Activated CD4-positive, alpha-beta T cell treated with anti-CD3 and anti-CD28 coated beads for 24 hours (primary cell): ENCODE data around the gene NEK6.

Experiments used
- DNase-seq, 2 donors: peaks; one replicate each; pipeline ENCODE4 v3.0.0-alpha.2; 2020; ENCODE audit warnings: low read depth in 2 of 2

NEK6 gene

DNA sequence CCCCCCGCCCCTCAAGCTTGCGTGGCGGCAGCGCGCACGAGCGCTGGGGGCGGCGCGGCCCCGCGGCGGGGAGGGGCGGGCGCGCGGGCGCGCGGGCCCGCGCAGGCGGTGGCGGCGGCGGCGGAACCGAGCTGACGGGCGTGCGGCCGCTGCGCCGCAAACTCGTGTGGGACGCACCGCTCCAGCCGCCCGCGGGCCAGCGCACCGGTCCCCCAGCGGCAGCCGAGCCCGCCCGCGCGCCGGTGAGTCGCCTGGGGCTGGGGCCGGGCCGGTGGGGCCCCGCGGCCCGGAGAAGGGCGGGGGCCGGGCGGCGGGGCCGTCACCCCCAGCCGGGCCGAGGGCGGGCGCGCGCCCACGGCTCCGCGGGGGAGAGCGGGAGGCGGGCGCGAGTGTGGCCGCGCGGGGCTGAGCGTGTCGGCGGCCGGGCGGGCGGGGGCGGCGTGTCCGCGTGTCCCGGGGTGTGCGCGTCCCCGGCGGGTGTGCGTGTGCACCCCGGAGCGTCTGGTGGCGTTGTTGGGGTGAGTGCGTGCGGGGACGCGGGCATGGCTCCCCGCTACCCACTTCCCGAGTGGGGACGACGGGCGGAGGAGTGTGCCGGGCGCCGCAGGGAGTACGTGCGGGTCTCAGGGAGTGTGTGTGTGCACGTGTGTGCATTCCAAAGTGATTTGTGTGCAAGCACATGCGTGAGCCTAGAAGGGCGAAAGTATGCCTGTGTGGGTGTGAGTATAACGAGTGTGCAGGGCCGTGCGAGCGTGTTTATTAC is at the start of gene NEK6:
NEK6 (plus strand) TSS at position 106 of the 763 bp plus-strand sequence. CDS start 44,016 bp downstream, outside the sequence.
- DNase-seq = no peak

DNA sequence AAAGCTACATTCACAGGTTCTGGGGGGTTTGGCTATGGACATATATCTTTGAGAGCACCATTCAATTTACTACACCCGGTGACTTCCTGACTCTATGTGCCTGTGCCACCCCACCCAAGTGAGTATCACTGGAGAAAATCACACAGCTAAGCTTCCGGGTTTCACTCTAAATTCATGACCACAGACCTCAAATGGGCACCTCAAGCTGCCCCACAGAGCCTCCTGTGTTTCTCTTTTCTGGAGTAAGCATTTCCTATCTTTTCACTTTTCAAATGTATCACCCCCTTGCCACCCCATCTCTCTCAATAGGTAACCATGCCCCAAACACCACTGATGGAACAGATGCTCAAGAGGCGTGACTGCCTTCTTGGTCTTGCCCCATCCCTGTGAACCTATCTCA is 49.2 kb upstream of the NEK6 start:
- no peak for DNase-seq

DNA sequence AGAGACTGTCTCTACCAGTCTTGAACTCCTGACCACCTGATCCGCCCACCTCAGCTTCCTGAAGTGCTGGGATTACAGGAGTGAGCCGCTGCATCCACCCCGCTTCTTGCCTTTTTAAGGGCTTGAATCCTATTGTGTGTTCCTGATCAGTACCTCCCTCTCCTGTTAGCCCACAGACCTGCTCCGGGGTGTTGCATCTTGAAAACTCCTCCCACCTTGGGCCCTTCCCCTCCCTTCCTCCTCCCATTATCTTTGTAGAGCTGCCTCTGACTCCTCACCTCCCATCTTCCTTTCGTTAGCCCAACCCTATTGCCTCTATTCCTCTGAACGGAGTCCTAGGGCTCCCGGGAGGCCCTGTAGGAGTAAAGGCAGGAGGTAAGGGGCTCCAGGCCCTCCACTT is 48.5 kb upstream of the NEK6 start:
- no peak for DNase-seq

DNA sequence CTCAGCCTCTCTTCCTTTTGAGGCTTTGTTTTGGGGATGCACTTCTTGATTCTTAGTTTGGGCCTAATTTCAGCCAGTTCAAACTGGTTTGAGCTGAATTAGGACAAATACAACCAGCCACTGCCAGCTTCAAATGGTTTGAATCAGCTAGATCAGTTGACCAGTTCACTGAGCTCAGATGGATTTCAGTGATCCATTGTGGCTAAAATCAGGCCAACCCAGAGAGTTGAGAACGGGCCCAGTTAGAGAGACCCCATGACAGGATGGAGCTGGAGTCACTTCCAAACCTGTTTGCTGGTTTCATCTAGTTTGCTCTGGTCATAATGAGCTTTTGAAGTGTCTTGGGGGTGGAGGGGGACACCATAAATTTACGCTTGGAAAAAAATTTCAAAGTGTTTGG is 48.0 kb upstream of the NEK6 start:
- no peak for DNase-seq

DNA sequence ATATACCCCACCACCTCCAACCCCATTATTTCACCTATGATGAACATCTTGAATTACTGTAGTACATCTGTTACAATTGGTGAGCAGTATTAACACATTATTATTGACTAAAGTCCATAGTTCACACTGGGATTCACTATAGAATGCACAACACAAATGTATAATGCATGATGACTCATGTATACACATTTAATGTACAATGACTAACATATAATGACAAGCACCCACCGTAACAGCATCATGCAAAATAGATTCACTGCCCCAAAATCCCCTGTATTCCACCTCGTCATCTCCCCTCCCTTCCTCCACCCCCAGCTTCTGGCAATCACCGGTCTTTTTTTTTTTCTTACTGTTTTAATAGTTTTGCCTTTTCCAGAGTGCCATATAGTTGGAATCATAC is 47.1 kb upstream of the NEK6 start:
- DNase-seq = peak in 1 of 2 donors; percentile 49

DNA sequence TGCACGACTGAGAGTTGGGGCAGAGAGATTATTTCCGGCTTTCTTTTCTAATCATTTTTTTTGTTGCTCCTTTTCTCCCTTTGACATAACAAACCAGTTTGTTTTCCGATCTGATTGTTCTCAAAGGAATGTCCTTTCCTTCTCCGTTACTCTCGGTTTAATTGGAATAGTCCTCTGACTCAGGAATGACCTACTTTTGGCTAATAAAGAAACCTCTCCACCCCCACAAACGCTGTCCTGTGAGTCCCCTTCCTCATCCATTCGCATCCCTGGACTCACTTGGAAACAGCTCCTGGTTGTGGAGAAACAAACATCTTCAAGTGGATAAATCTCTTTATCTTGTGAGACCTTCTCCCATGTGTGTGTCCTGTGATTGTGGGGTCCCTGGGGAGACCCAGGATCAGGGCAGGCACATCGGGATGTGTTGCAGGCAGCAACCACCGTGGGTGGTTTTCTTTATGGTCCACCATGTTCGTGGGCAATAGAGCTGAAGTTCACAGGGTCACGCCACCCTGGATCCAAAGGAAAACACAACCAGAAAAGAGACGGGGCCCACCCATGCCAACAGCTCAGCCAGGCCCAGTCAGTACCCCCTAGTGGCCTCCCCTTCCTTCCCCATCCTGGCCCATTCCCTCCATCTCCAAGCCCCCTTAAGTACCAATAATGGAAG is 45.2 kb upstream of the NEK6 start:
- DNase-seq = no peak

DNA sequence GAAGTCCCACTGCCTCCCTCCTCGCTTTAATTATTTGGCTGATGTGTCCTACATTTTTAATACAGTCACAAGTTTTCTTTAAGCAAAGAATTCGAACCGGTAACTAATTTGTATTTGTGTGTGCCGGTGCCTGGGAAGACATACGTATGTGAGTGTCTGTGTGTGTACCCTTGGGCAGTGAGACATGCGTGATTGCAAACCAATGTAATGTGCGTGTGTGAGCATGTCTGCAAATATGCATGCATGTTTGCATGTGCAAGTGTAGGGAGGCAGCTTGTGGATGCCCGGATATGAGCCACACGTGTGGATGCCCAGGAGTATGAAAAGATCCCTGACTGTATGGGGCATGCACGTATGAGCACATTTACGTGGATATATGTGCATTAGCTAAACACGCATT is 44.4 kb upstream of the NEK6 start:
- DNase-seq = no peak

DNA sequence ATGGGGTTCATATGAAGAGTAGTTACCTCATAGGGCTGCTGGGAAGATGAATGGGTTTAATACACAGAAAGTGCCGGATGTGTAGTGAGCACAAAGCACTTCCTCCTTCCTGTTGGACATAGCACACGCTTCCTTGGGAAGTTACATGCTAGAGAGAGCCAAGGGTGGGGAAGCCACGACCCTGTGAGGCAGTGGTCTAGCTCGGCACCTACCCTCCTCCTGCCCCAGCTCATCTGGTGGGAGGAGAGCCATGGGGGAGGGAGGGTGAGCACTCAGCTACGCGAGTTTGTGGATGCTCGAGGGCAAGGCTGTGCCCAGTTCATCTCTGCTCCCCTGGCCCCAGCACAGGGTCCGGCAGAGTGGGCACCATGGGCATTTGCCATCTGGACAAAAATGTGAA is 43.6 kb upstream of the NEK6 start:
- DNase-seq = no peak

DNA sequence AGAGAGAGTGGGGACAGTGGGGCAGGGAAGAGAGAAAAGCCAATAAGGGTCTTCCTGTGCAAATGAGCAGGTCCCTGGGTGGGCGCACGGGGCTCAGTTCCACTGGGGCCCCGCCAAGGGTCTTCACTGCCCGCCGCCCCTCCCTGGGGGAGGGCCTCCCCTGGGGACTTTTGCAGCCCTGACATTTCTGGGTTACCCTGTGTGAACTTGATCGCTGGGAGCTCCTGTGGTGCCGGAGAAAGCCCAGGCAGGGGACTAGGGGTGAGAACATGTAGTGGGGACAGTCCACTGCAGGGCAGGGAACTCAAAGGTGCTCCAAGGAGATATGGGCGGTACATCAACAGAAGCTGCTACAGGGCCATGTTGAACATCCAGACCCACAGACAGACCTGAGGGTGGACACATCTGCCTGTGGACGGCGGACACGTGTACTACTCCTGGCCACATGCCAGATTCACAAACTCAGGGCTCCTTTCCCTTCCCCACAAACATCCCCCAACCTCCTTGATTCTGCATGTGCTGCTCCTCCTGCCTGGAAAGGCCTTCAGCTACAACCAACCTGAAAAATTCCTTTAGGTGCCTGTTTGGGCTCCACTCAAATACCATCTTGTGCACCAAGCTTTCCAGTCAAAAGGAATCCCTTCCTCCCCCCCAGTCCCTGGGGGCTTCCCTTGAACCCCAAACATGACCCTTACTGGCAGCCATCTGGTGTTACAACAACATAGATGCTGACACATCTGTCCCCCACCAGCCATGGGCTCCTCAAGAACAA is 43.0 kb upstream of the NEK6 start:
- no peak for DNase-seq

DNA sequence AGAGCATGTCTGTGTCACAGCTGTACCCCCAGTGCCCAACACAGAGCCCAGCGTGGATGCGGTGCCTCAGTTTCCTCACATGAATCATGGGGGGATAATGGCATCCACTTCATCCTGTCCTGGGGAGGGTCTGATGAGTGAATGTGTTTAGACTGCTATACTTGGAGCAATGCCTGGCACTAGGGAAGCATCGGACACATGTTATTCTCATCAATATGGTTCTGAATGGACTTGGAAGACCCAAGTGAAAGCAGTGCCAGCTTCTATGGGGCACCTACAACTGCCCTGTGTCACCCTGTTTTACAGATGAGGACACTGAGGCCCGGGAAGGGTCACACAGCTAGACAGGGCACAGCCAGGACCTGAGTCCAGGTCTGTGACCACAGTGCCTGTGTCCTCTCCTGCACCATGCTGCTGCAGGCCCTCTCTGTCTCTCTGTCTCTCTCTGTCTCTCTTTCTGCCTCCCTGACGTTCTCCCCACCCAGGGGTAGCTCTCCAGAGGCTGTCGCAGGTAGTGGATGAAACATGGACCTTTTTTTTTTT is 42.3 kb upstream of the NEK6 start:
- DNase-seq = no peak

DNA sequence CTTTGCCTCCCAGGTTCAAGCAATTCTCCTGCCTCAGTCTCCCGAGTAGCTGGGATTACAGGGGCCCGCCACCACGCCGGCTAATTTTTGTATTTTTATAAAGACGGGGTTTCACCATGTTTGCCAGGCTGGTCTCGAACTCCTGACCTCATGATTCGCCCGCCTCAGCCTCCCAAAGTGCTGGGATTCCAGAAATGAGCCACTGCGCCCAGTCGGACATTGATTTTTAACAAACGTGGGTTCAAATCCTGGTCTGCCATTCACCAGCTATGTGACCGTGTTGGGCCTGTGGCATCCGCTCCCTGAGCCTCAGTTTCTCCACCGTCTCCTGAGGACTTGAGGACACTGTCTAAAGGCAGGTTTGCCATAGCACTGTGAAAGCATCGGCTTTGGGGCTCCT is 41.8 kb upstream of the NEK6 start:
- no peak for DNase-seq

DNA sequence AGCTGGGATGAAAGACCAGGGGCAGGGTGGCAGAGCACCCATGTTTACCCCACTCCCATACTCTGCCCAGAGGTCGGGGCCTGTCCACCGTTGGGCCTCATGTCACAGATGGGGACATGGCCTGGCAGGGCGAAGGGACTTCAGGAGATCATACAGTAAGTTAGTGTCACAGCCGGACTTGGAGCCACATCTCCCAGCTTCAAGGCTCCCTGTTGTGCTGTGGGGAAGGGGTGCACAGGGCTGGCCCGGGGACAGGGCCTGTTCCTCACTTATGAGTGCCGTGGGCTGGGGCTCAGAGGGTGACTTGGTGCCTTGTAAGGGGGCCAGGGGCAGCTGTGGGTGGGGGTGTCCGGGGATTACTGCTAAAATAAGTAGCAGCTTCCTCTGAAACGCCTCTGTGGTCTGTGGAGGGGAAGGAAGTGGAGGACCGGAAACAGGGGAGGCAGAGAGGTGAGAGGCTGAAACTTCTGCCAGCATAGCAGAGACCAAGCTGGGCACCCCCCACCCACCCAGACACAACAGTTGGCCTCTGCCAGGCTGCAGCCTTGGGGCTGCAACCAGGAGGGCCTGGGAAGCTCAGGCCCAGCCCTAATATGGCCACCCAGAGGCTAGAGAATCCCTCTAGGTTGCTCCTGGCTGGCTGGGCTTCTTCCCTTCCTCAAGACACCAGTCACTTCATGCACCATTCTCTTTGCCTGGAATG is 41.1 kb upstream of the NEK6 start:
- peak; percentile 37 to 40 for DNase-seq

DNA sequence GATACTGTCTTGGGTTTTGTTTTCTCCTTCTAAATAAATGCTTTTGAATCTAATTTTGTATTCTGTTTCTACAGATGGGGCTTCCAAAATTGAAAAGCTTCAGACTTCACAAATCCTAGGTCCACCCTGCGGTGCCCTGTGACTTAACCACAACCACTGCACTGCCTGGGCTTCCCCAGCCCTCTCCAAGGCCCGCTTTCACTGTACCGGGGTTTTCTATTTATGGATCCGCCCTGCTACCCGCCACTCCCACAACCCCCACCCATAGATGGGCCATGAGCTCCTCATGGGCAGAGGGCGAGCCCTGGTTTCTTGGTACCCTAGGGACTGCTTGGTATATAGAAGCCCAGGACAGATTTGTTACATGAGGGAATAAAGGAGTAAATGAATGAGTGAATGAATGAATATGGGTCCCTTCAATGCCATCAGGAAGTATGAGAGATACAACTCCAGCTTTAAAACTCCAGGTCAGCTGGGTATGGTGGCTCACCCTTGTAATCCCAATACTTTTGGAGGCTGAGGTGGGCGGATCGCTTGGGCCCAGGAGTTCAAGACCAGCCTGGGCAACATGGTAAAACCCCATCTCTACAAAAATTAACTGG is 39.8 kb upstream of the NEK6 start:
- DNase-seq = no peak

DNA sequence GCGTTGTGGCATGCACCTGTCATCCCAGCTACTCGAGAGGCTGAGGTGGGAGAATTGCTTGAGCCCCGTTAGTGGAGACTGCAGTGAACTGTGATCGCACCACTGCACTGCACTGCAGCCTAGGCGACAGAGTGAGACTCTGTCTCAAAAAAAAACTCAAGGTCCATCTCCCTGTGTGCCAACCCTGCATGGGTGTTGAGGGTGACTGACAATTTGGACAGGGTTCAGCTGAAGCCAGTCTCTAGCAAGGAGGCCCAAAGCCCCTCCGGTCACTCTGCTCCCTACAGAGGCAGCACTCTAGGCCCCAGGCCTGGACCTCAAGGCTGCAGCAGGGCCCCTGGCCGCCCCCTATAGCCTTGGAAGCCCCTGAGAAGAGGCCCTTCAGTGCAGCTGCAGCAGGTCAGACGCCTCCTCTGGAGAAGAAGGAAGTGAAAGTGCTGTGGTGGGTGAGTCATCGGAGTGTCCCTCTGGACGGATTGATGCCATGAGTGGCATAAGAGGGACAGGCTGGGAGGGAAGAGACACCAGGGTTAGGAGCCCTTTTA is 39.2 kb upstream of the NEK6 start:
- no peak for DNase-seq

DNA sequence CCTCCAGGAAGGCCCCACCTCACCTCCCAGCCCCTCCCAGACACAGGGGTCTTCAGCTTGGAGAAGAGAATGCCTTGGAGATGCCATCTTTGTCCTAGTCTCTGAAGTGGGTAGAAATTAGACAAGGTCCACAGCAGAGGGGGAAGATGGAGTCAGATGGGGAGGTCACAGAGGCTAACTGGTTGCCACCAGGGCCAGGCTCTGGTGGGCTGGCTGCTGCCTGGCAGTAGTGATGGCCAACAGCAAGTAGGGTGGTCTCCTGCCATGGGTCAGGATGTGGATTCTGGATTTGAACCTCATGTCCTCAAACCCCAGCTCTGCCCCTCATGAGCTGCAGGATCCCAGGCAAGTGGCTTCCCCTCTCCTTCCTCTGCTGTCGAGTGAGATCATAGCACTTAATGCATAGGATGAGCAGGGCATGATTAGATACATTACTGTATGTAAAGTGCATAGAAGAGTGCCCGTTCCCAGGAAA is 38.7 kb upstream of the NEK6 start:
- DNase-seq = no peak

DNA sequence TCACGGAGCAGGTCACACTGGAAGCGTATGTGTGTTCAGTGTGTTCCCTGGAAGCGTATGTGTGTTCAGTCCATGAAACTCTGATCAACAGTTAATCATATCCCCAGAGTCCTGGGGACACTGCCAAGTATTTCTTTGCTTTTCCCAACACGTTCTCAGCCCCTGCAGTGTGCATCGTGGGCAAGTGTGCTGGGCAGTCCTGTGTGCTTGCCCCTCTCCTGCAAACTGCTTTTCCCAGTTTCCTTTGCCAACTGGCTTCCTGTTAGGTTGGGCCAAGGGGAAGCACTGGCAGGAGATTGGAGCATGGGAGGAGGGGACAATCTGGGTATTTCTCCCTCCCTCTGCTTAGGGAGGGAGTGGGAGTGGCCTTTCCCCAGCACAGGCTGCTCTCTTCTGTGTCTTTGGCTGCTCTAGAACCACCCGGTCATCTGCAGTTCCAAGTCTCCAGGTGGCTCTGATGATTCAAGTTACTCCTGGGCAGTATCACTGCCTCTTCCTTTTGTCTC is 36.8 kb upstream of the NEK6 start:
- no peak for DNase-seq

DNA sequence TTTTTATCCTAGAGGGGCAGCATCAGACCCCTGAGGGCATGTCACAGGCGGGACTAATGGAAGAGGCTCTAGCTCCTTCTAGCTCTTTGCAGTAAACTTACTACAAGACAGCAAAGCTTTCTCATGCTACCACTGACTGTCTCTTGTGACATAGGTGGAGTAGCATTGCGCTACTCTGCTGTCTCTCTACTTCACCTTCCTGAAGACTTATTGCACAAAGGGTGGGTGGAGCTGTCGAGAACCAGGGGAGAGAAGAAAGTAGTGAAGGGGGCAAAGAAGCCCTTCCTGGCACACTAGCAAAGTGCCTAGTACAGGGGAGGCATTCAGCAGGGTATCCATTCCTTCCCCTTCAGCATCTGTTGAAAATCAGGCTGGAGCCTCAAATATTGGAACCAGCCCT is 36.1 kb upstream of the NEK6 start:
- DNase-seq = no peak

DNA sequence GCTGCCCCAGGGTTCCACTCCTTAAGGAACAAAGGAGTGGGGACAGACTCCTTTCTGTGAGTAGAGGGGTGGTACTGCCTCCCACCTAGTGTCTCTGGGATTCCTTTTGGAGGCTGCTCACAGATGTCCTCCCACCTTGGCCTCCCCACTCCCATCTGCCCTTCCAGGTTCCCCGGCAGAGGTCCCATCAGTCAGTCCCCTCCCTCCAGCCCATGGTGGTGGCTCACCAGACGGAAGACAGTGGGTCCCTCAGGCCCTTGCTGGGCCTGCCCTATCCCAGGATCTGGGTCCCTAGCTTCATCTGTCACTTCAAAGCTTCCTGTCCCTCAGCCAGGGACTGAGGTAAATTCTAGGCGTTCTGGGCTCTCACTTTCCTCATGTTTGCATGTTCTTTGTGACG is 35.6 kb upstream of the NEK6 start:
- no peak for DNase-seq

DNA sequence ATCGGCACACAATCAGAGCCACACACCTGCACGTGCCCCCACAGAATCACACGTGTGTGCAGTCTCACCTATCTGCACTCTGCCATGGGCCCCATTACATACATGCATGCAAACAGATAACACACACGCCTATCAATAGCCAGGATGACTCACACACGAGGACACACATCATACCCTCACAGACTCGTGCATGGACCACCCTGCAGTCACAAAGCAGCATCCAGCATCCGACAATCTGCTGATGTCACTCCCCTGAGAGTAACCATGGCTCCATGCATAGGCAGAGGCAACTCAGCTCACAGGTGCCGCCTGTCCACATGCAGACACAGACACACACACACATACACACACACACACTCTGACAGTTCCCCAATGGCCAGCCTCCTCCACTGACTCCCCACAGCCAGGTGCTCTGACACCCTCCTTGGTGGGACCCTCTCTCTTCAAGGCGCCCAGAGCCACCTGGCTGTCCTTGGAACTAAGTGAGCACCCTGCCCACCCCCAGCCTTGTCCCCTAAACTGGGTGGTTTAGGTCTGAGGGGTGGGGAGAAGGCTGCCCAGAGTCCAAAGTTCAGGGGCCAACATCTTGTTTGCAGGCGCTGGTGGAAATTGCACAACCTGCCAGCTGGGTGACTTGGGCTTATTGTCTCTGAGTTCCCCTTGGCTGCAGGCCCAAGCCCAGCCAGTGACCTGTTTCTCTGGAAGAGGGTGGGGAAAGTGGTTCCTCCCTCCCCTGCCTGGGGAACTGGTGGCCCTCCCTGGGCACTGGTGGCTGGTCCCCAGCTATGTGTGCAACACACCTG is 34.6 kb upstream of the NEK6 start:
- no peak for DNase-seq

DNA sequence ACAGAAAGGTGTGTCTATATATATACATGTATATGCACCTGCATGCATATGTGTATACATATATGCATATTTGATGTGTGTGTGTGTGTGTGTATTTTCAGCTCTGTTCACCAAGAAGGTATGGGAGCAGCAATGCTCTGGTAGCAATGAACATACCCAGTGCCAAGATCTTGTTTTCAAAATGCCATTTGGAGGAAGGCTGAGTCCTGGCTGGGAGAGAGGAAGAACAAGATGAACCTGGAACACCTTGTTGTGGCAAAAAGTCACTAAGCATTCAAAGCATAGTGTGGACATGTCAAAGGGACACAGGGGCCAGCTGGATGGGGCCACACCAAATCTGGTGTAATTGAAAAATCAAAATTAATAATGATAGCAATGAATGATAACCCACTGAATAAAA is 31.8 kb upstream of the NEK6 start:
- no peak for DNase-seq
